GM23338 (cell line): ENCODE results near the gene RAB22A.

Source experiments
- CTCF ChIP-seq, 2 experiments: fragments of 200-600 bp in 1 of 2; sonication (generic) in 1 of 2; conservative IDR thresholded peaks; 2 replicates each; pipeline versions ENCODE4 v1.5.1 to v1.6.1; 2016 to 2017; ENCODE audit warnings: antibody characterized with exemption in 2 of 2, low read depth in 2 of 2, mild to moderate bottlenecking in 2 of 2, moderate library complexity in 1 of 2
- STAT1 ChIP-seq: IDR thresholded peaks from one replicate; pipeline ENCODE4 v1.6.1; 2016; ENCODE audit warnings: antibody characterized with exemption; ENCODE audit not compliant: unreplicated experiment

- no peak for TF ChIP-seq STAT1
- no peak for TF ChIP-seq CTCF (conservative IDR thresholded peaks at IDR 0.05; ENCODE audit: low read depth in 2 of 2)
Observed at GRCh38 chr20:58388882-58389323, 79.4 kb downstream of the RAB22A start, which contains the start of gene VAPB.
